Measurements from ENCODE around the gene SLC25A21.

The SLC25A21 gene

GRCh38 chr14:36976571-36977023 is 195.8 kb downstream of the SLC25A21 start:
- no peak for DNase-seq

- no peak for DNase-seq
Observed at GRCh38 chr14:36975834-36976233, 196.6 kb downstream of the SLC25A21 start.

- DNase-seq = no peak
Observed at GRCh38 chr14:36974985-36975384, 197.4 kb downstream of the SLC25A21 start.

GRCh38 chr14:36973806-36974442 is 198.5 kb downstream of the SLC25A21 start:
- no peak for DNase-seq

- no peak for DNase-seq
Observed at GRCh38 chr14:36971263-36971855, 201.0 kb downstream of the SLC25A21 start.

GRCh38 chr14:36967892-36968555 is 204.4 kb downstream of the SLC25A21 start:
- no peak for DNase-seq

- DNase-seq = no peak
Observed at GRCh38 chr14:36955967-36956366, 216.4 kb downstream of the SLC25A21 start.

- no peak for DNase-seq
Observed at GRCh38 chr14:36955376-36955775, 217.0 kb downstream of the SLC25A21 start.

GRCh38 chr14:36952689-36953088 is 219.7 kb downstream of the SLC25A21 start:
- no peak for DNase-seq

GRCh38 chr14:36951380-36951911 is 221.0 kb downstream of the SLC25A21 start:
- DNase-seq = no peak

- DNase-seq = no peak
Observed at GRCh38 chr14:36950812-36951211, 221.6 kb downstream of the SLC25A21 start.

- no peak for DNase-seq
Observed at GRCh38 chr14:36949371-36949770, 223.0 kb downstream of the SLC25A21 start.

- DNase-seq = no peak
Observed at GRCh38 chr14:36948157-36948859, 224.1 kb downstream of the SLC25A21 start.

- no peak for DNase-seq
Observed at GRCh38 chr14:36947362-36947761, 225.0 kb downstream of the SLC25A21 start.

- no peak for DNase-seq
Observed at GRCh38 chr14:36946872-36947271, 225.5 kb downstream of the SLC25A21 start.

- DNase-seq = no peak
Observed at GRCh38 chr14:36944307-36945010, 227.9 kb downstream of the SLC25A21 start.

GRCh38 chr14:36942522-36943245 is 229.7 kb downstream of the SLC25A21 start:
- DNase-seq = no peak

GRCh38 chr14:36941783-36942521 is 230.5 kb downstream of the SLC25A21 start:
- DNase-seq = peak; percentile 6

GRCh38 chr14:36940476-36940875 is 231.9 kb downstream of the SLC25A21 start:
- DNase-seq = no peak

- DNase-seq = no peak
Observed at GRCh38 chr14:36939265-36939664, 233.1 kb downstream of the SLC25A21 start.

- no peak for DNase-seq
Observed at GRCh38 chr14:36938678-36939077, 233.7 kb downstream of the SLC25A21 start.

Measured in CD4-positive, alpha-beta T cell treated with Interferon gamma for 1 hour (primary cell).